ENCODE measurements around the gene TCF7L2. TPM values are rescaled to one million over a fixed set of nuclear protein-coding genes. Genes with fewer than 3 reads are reported as not detected.
A peak's percentile ranks its signal among the peaks of the same experiment; 100 is the strongest.

The TCF7L2 gene
- total RNA-seq, 1 experiment from 2014 or later = 45.2 TPM

DNA sequence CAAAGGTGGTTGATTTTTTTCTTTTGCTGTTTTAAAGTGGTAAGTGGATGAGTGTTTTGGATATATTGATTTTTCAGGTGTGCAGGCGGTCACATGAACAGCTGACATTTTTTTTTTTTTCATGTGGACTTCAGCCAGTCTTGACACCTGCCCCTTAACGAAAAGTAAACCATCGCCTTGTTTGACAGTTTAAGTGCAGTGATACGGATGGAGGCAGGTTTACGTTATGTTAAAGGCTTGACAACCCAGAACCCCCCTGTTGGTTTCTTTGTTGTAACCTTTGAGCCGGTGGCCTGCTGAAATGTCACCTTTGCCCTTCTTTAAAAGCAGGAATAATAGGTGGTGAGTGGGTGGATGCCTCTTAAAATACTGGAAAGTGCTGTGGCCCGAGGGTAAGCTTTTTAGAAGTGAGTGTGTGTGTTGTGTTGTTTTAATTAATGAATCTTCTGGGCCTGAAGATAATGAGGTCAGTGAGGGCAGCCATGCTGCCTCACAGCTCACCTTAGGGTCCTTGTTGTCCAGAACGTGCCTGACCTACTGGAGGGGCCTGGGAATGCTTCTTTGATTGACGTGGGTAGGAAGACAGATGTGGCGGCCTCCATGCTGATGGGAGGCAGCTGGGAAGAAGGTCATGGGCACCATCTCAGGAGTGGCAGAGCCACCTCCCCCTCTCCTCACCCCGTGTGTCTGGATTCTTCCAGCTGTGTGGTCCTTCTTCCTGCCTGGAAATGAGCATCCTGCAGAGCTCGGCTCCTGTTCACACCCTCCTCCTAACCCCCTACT lies 69.8 kb downstream of the TCF7L2 start:
- ChIA-PET POLR2A (interaction anchor here (0.7 kb wide), 1 partner anchor 478 kb away, joined by 3 read pairs; no protein-coding TSS in a partner anchor), CTCF (no interaction called here)
- H3K27me3 ChIP-seq (ENCODE audit: control insufficient read depth, insufficient read depth, low read length) = no peaks in the 10 kb centered on the region
- no peaks in the 10 kb centered on the region for H3K36me3 ChIP-seq (ENCODE audit: control insufficient read depth, insufficient read depth, low read length)
- TF ChIP-seq SIN3A (IDR thresholded peaks at IDR 0.05; ENCODE audit: borderline replicate concordance, insufficient read depth, low read depth, low read length) = no peak
- BruUV-seq (replicated peaks) = no TSS peak
- intact Hi-C loops (cut with micrococcal nuclease; ENCODE audit: unreplicated experiment) (no loop called here), in situ Hi-C loops (cut with HindIII; ENCODE audit: low pct_unique_long_range_greater_than_20kb, low sequenced_read_pairs) (no loop called here)
- H3K27ac ChIP-seq (ENCODE audit: low read length) = peak overlapping the region; percentile 70
- H3K9me3 ChIP-seq (ENCODE audit: control insufficient read depth, insufficient read depth, low read depth, low read length) = no peaks in the 10 kb centered on the region
- no peak overlapping the region for H3K4me3 ChIP-seq (ENCODE audit: low read depth in 2 of 2, low read length in 2 of 2)
- H3K4me1 ChIP-seq (ENCODE audit: control insufficient read depth, insufficient read depth, low read length) = peaks cover 80% of the 10 kb centered on the region
- ATAC-seq (no peak), DNase-seq (ENCODE audit: low read depth, low spot score) (no peak)

DNA sequence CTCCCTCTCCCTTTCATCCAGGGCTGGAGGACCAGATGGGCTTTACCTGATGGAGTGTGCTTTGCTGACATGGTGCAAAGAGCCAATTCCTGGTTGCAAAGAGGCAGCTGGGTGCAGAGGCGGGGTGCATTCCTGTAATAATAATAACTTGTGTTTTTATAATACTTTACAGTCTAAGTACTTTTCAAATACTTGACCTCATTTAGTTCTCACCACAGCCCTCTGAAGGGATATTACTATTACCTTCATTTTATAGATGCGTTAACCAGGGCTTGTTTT lies 70.4 kb downstream of the TCF7L2 start:
- ChIA-PET CTCF (no interaction called here), POLR2A (no interaction called here)
- DNase-seq (ENCODE audit: low read depth, low spot score) (no peak), ATAC-seq (no peak)
- Histone ChIP-seq H3K27ac (ENCODE audit: low read length) (peak overlapping the region; percentile 70; the same call in 1 of the 2 replicates), H3K27me3 (ENCODE audit: control insufficient read depth, insufficient read depth, low read length) (no peaks in the 10 kb centered on the region), H3K9me3 (ENCODE audit: control insufficient read depth, insufficient read depth, low read depth, low read length) (no peaks in the 10 kb centered on the region), H3K36me3 (ENCODE audit: control insufficient read depth, insufficient read depth, low read length) (no peaks in the 10 kb centered on the region), H3K4me3 (ENCODE audit: low read depth in 2 of 2, low read length in 2 of 2) (no peak overlapping the region), H3K4me1 (ENCODE audit: control insufficient read depth, insufficient read depth, low read length) (peaks cover 74% of the 10 kb centered on the region)
- TF ChIP-seq SIN3A (IDR thresholded peaks at IDR 0.05; ENCODE audit: borderline replicate concordance, insufficient read depth, low read depth, low read length) = no peak
- TF ChIP-seq REST (IDR thresholded peaks at IDR 0.05; ENCODE audit: insufficient read depth in 1 of 2, low read depth in 2 of 2, low read length in 1 of 2) = no peak
- no TSS peak for BruUV-seq (replicated peaks)
- in situ Hi-C loops (cut with HindIII; ENCODE audit: low pct_unique_long_range_greater_than_20kb, low sequenced_read_pairs) (no loop called here), intact Hi-C loops (cut with micrococcal nuclease; ENCODE audit: unreplicated experiment) (no loop called here)

DNA sequence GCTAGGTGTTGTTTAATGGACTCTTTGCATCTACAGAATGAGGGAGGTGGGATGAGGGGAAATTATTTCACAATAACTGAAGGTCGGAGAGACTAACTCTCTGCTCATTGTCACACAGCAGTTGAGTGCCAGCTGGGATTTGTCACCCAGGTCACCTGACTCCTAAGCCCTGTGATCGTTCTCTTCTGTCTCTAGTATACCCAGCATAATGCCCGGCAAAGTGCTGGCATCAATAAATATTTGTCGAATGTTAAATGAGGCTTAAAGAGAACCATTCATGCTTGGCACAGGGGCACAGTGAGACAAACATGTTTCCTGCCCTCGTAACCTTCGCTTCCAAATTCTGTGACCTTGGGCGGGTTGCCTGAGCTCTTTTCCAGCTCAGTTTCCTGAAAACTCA lies 70.8 kb downstream of the TCF7L2 start:
- no TSS peak for BruUV-seq (replicated peaks)
- DNase-seq (ENCODE audit: low read depth, low spot score) (no peak), ATAC-seq (no peak)
- Histone ChIP-seq H3K4me3 (ENCODE audit: low read depth in 2 of 2, low read length in 2 of 2) (no peak overlapping the region), H3K36me3 (ENCODE audit: control insufficient read depth, insufficient read depth, low read length) (no peaks in the 10 kb centered on the region), H3K27me3 (ENCODE audit: control insufficient read depth, insufficient read depth, low read length) (no peaks in the 10 kb centered on the region), H3K27ac (ENCODE audit: low read length) (peak overlapping the region; percentile 70; the same call in 1 of the 2 replicates), H3K4me1 (ENCODE audit: control insufficient read depth, insufficient read depth, low read length) (peaks cover 71% of the 10 kb centered on the region), H3K9me3 (ENCODE audit: control insufficient read depth, insufficient read depth, low read depth, low read length) (no peaks in the 10 kb centered on the region)
- POLR2A ChIA-PET = no interaction called here
- in situ Hi-C loops (cut with HindIII; ENCODE audit: low pct_unique_long_range_greater_than_20kb, low sequenced_read_pairs) (no loop called here), intact Hi-C loops (cut with micrococcal nuclease; ENCODE audit: unreplicated experiment) (no loop called here)
- TF ChIP-seq TCF7L2 (IDR thresholded peaks at IDR 0.05; ENCODE audit: low read depth, low read length) = no peak
- TF ChIP-seq REST (IDR thresholded peaks at IDR 0.05; ENCODE audit: insufficient read depth in 1 of 2, low read depth in 2 of 2, low read length in 1 of 2) = no peak
- no peak for TF ChIP-seq POLR2AphosphoS5 (IDR thresholded peaks at IDR 0.05; ENCODE audit: low read depth, low read length)
- TF ChIP-seq SIN3A (IDR thresholded peaks at IDR 0.05; ENCODE audit: borderline replicate concordance, insufficient read depth, low read depth, low read length) = no peak
- TF ChIP-seq, protein P1, sequence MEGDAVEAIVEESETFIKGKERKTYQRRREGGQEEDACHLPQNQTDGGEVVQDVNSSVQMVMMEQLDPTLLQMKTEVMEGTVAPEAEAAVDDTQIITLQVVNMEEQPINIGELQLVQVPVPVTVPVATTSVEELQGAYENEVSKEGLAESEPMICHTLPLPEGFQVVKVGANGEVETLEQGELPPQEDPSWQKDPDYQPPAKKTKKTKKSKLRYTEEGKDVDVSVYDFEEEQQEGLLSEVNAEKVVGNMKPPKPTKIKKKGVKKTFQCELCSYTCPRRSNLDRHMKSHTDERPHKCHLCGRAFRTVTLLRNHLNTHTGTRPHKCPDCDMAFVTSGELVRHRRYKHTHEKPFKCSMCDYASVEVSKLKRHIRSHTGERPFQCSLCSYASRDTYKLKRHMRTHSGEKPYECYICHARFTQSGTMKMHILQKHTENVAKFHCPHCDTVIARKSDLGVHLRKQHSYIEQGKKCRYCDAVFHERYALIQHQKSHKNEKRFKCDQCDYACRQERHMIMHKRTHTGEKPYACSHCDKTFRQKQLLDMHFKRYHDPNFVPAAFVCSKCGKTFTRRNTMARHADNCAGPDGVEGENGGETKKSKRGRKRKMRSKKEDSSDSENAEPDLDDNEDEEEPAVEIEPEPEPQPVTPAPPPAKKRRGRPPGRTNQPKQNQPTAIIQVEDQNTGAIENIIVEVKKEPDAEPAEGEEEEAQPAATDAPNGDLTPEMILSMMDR (IDR thresholded peaks at IDR 0.05) = no peak
- CTCF ChIA-PET = no interaction called here
